IMR-90 (cell line): ENCODE data around the gene KRT34. TPM values are rescaled to one million over a fixed set of nuclear protein-coding genes. Genes with fewer than 3 reads are reported as not detected.

Source experiments
- ATAC-seq: fragments of 200-7000 bp; cut with Tn5 transposase; 2 replicates; pipeline ENCODE4 v1.9.1; 2020; ENCODE audit warnings: low read depth, mild to moderate bottlenecking, moderate library complexity
- BruUV-seq: library from RNA; stranded (reverse); fragments of 400-500 nt; replicated peaks from 2 replicates; lab custom pipeline; 2021; lab: Mats Ljungman, UMichigan
- CTCF ChIA-PET: fragments of 300-600 bp; formaldehyde crosslinking; extraction: SDS; loops from one replicate; lab custom pipeline; 2021; ENCODE audit warnings: antibody characterized with exemption; lab: Yijun Ruan, JAX
- POLR2A ChIA-PET: fragments of 300-600 bp; sonication (Branson Sonifier 250); formaldehyde crosslinking; loops from one replicate; lab custom pipeline; 2022; ENCODE audit warnings: antibody characterized with exemption; ENCODE audit not compliant: unreplicated experiment; lab: Charles Lee
- DNase-seq: peaks from one replicate; pipeline ENCODE4 v3.0.0; 2013
- H2AFZ ChIP-seq: replicated peaks from 2 replicates; pipeline ENCODE3; 2013; ENCODE audit warnings: low read length, mild to moderate bottlenecking; ENCODE audit not compliant: poor library complexity
- H2AK5ac ChIP-seq: 2 replicates; pipeline ENCODE4 v1.6.1; 2013; ENCODE audit warnings: low read depth, low read length, inconsistent platforms
- H2AK9ac ChIP-seq: replicated peaks from 2 replicates; pipeline ENCODE3; 2013; ENCODE audit warnings: mild to moderate bottlenecking, low read depth, low read length, moderate library complexity; ENCODE audit not compliant: poor library complexity
- H2BK120ac ChIP-seq: 2 replicates; pipeline ENCODE4 v1.6.1; 2013; ENCODE audit warnings: low read depth, low read length, inconsistent platforms
- H2BK15ac ChIP-seq: 3 replicates; pipeline ENCODE4 v1.6.1; 2013; ENCODE audit warnings: low read depth, low read length, inconsistent platforms
- H2BK20ac ChIP-seq: 2 replicates; pipeline ENCODE4 v1.6.1; 2013; ENCODE audit warnings: low read depth, mild to moderate bottlenecking, inconsistent platforms, low read length, moderate library complexity
- H2BK5ac ChIP-seq: 2 replicates; pipeline ENCODE4 v1.6.1; 2013; ENCODE audit warnings: mild to moderate bottlenecking, low read depth, low read length, inconsistent platforms; ENCODE audit not compliant: poor library complexity, severe bottlenecking
- H3K14ac ChIP-seq: replicated peaks from 2 replicates; pipeline ENCODE4 v1.6.1; 2013; ENCODE audit warnings: low read depth, low read length, inconsistent platforms
- H3K18ac ChIP-seq: 2 replicates; pipeline ENCODE4 v1.6.1; 2013; ENCODE audit warnings: low read depth, low read length, control low read depth
- H3K23ac ChIP-seq: 2 replicates; pipeline ENCODE4 v1.6.1; 2013; ENCODE audit warnings: low read depth, low read length, inconsistent platforms
- H3K27ac ChIP-seq: 2 replicates; pipeline ENCODE4 v1.5.1; 2013; ENCODE audit warnings: mild to moderate bottlenecking, control low read depth, low read length; ENCODE audit not compliant: insufficient read depth
- H3K27me3 ChIP-seq: 2 replicates; pipeline ENCODE4 v1.6.1; 2013; ENCODE audit warnings: low read length; ENCODE audit not compliant: control insufficient read depth, insufficient read depth
- H3K36me3 ChIP-seq: 2 replicates; pipeline ENCODE4 v1.6.1; 2013; ENCODE audit warnings: low read length, mixed read lengths; ENCODE audit not compliant: control insufficient read depth, insufficient read depth
- H3K4ac ChIP-seq: 2 replicates; pipeline ENCODE4 v1.6.1; 2013; ENCODE audit warnings: low read depth, low read length, inconsistent platforms
- H3K4me1 ChIP-seq: 2 replicates; pipeline ENCODE4 v1.6.1; 2013; ENCODE audit warnings: low read length, mixed read lengths; ENCODE audit not compliant: control insufficient read depth, insufficient read depth
- H3K4me2 ChIP-seq: 2 replicates; pipeline ENCODE4 v1.6.1; 2013; ENCODE audit warnings: low read depth, mild to moderate bottlenecking, control low read depth, low read length, moderate library complexity
- H3K4me3 ChIP-seq: 2 replicates; pipeline ENCODE4 v1.5.1; 2013; ENCODE audit warnings: low read depth, mild to moderate bottlenecking, control low read depth, low read length, moderate library complexity; ENCODE audit not compliant: insufficient read depth
- H3K56ac ChIP-seq: 2 replicates; pipeline ENCODE4 v1.6.1; 2013; ENCODE audit warnings: low read length, inconsistent platforms; ENCODE audit not compliant: insufficient read depth; ENCODE audit errors: extremely low read depth
- H3K79me1 ChIP-seq, 2 experiments: 2 replicates each; pipeline ENCODE4 v1.6.1; 2013; ENCODE audit warnings: low read length in 2 of 2, inconsistent platforms in 1 of 2, low read depth in 1 of 2
- H3K9ac ChIP-seq: 2 replicates; pipeline ENCODE4 v1.6.1; 2013; ENCODE audit warnings: low read depth, low read length, control low read depth
- H3K9me1 ChIP-seq: 2 replicates; pipeline ENCODE4 v1.6.1; 2013; ENCODE audit warnings: low read length, inconsistent platforms; ENCODE audit not compliant: insufficient read depth
- H3K9me3 ChIP-seq: 2 replicates; pipeline ENCODE4 v1.6.1; 2013; ENCODE audit warnings: low read length; ENCODE audit not compliant: control insufficient read depth, insufficient read depth
- H4K20me1 ChIP-seq: 2 replicates; pipeline ENCODE4 v1.6.1; 2013; ENCODE audit warnings: low read length, inconsistent platforms; ENCODE audit not compliant: insufficient read depth
- H4K5ac ChIP-seq: 2 replicates; pipeline ENCODE4 v1.6.1; 2013; ENCODE audit warnings: mild to moderate bottlenecking, low read depth, low read length, control low read depth
- H4K8ac ChIP-seq, 2 experiments: 2 replicates each; pipeline ENCODE4 v1.6.1; 2013; ENCODE audit warnings: low read depth in 2 of 2, low read length in 2 of 2, control low read depth in 1 of 2, inconsistent platforms in 1 of 2
- H4K91ac ChIP-seq: 2 replicates; pipeline ENCODE4 v1.6.1; 2013; ENCODE audit warnings: low read depth, low read length, inconsistent platforms; ENCODE audit not compliant: insufficient read depth
- MAFK ChIP-seq: IDR thresholded peaks from 2 replicates; pipeline ENCODE4 v1.6.1; 2012; ENCODE audit warnings: low read depth, low read length, improper control_type of control experiment
- NFE2L2 ChIP-seq: fragments of 150-350 bp; IDR thresholded peaks from 2 replicates; pipeline ENCODE4 v1.6.1; 2016; ENCODE audit warnings: low read depth, mild to moderate bottlenecking, low read length
- SMC3 ChIP-seq: fragments of 150-350 bp; IDR thresholded peaks from 2 replicates; pipeline ENCODE4 v1.6.1; 2016; ENCODE audit warnings: low read depth, mild to moderate bottlenecking, antibody characterized with exemption, low read length, moderate library complexity
- WGBS, 2 experiments: methylation state at CpG; one replicate each; pipeline versions ENCODE4 v1.1.5 to v1.1.7; 2013; ENCODE audit warnings: missing lambda C conversion rate in 2 of 2; ENCODE audit not compliant: insufficient read length in 1 of 2; ENCODE audit errors: extremely low coverage in 2 of 2; 5-methylcytosine and 5-hydroxymethylcytosine counted together
- dilution Hi-C: fragments of 300-500 bp; cut with HindIII; formaldehyde crosslinking; loops from one replicate; pipeline ENCODE4 v1.14.3; 2018; ENCODE audit warnings: low sequenced_read_pairs; ENCODE audit not compliant: unreplicated experiment
- in situ Hi-C: fragments of 300-500 bp; cut with MboI; formaldehyde crosslinking; loops from 3 replicates; pipeline ENCODE4 v1.14.3; 2019; ENCODE audit warnings: low sequenced_read_pairs, inconsistent platforms, mixed read lengths
- intact Hi-C: fragments of 100-400 bp; cut with micrococcal nuclease; formaldehyde crosslinking; loops from 2 replicates; pipeline ENCODE4 v1.10.0; 2022
- polyA plus RNA-seq, 3 experiments: library from polyadenylated mRNA; depleted of rRNA; stranded (reverse); fragments of >200 nt; gene quantifications; 2 replicates each; pipeline ENCODE4 v1.2.3, GENCODE V29; 2012; ENCODE audit warnings: low replicate concordance in 1 of 3
- total RNA-seq: library from RNA; depleted of rRNA; stranded (reverse); fragments of >200 nt; gene quantifications from 2 replicates; pipeline ENCODE4 v1.2.3, GENCODE V29; 2012
- TF ChIP-seq, protein P1 (sequence below): conservative IDR thresholded peaks from 2 replicates; pipeline ENCODE4 v1.5.1; 2012; ENCODE audit warnings: mild to moderate bottlenecking, low read depth, low read length, improper control_type of control experiment

Gene KRT34
- total and polyA plus RNA-seq, 2 of the 4 experiments (the other 2 are of a cell fraction): 3.4 to 3.6 TPM

DNA sequence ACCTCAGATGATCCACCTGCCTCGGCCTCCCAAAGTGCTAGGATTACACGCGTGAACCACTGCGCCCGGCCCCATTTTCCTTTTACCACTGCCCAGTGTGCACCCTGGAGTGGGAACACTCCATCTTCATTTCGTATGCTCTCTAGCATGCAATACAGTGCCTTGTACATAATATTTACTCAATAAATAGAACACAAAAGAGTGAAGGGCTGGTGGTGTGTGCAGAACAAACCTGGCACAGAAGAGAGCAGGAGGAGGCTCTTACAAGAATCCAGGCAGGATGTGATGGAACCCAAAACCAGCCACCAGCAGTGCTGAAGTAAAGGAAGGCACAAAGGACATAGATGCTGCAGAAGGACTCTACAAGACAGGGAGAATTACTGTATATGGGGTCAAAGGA lies 35.0 kb upstream of the KRT34 start:
- Histone ChIP-seq H2BK5ac (peak overlapping the region; percentile 36), H3K14ac (peak overlapping the region; percentile 89), H2BK20ac (peak overlapping the region; percentile 54), H3K23ac (0 out of 2 replicates have a peak overlapping the region, but pooled peaks have one; percentile 58), H4K5ac (peak overlapping the region; percentile 83), H2AFZ (peak overlapping the region; percentile 1), H3K36me3 (no peaks in the 10 kb centered on the region), H4K8ac (peak overlapping the region; percentile 58 to 67; a peak in 3 of 4 replicates), H3K4me3 (no peak overlapping the region), H3K9me1 (peaks cover 29% of the 10 kb centered on the region), H3K18ac (peak overlapping the region; percentile 74; the same call in 1 of the 2 replicates), H2AK9ac (peak overlapping the region; percentile 9), H2BK15ac (peak overlapping the region; percentile 75), H4K20me1 (no peaks in the 10 kb centered on the region), H2AK5ac (peak overlapping the region; percentile 85), H3K4me2 (no peak overlapping the region), H4K91ac (peak overlapping the region; percentile 62), H2BK120ac (peak overlapping the region; percentile 56), H3K56ac (no peak overlapping the region), H3K4me1 (peaks cover 36% of the 10 kb centered on the region), H3K79me1 (no peaks in the 10 kb centered on the region), H3K27me3 (no peaks in the 10 kb centered on the region), H3K27ac (peak overlapping the region; percentile 11; the same call in 1 of the 2 replicates), H3K9ac (no peak overlapping the region), H3K9me3 (no peaks in the 10 kb centered on the region), H3K4ac (peak overlapping the region; percentile 65)
- dilution Hi-C loops: no loop called here
- DNase-seq (no peak), ATAC-seq (no peak)
- ChIA-PET POLR2A (no interaction called here), CTCF (no interaction called here)
- intact Hi-C loops: no loop called here
- no peak for TF ChIP-seq NFE2L2
- no peak for TF ChIP-seq MAFK
- TF ChIP-seq, protein P1, sequence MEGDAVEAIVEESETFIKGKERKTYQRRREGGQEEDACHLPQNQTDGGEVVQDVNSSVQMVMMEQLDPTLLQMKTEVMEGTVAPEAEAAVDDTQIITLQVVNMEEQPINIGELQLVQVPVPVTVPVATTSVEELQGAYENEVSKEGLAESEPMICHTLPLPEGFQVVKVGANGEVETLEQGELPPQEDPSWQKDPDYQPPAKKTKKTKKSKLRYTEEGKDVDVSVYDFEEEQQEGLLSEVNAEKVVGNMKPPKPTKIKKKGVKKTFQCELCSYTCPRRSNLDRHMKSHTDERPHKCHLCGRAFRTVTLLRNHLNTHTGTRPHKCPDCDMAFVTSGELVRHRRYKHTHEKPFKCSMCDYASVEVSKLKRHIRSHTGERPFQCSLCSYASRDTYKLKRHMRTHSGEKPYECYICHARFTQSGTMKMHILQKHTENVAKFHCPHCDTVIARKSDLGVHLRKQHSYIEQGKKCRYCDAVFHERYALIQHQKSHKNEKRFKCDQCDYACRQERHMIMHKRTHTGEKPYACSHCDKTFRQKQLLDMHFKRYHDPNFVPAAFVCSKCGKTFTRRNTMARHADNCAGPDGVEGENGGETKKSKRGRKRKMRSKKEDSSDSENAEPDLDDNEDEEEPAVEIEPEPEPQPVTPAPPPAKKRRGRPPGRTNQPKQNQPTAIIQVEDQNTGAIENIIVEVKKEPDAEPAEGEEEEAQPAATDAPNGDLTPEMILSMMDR: no peak
- no peak for TF ChIP-seq SMC3
- in situ Hi-C loops: no loop called here
- WGBS, 2 experiments: 96% methylated on average over 5 of the region's 6 CpGs; no CpG with 5 or more reads in 1 of the 2 experiments
- BruUV-seq: no TSS peak
